GM12878 (cell line): Measurements from ENCODE around the gene GGT7. TPM values are rescaled to one million over a fixed set of nuclear protein-coding genes. Genes with fewer than 3 reads are reported as not detected.

Experiments
- ATAC-seq: fragments of 200-7000 bp; cut with Tn5 transposase; 3 replicates; pipeline ENCODE4 v1.9.1; 2020; ENCODE audit warnings: mild to moderate bottlenecking, moderate library complexity
- BruUV-seq: library from RNA; stranded (reverse); fragments of 400-500 nt; replicated peaks from 2 replicates; lab custom pipeline; 2021; lab: Mats Ljungman, UMichigan
- CTCF ChIA-PET: fragments of 300-600 bp; sonication (Branson Sonifier 250); formaldehyde crosslinking; extraction: SDS; loops from one replicate; lab custom pipeline; 2021; ENCODE audit warnings: inconsistent platforms; lab: Yijun Ruan, JAX
- POLR2A ChIA-PET: fragments of 350-600 bp; formaldehyde crosslinking; extraction: SDS; loops from one replicate; lab custom pipeline; 2021; ENCODE audit warnings: inconsistent platforms; lab: Charles Lee
- RAD21 ChIA-PET: fragments of 300-600 bp; sonication (Branson Sonifier 250); formaldehyde crosslinking; loops from one replicate; lab custom pipeline; 2023; ENCODE audit warnings: antibody characterized with exemption; ENCODE audit not compliant: unreplicated experiment; lab: Charles Lee
- SMC1A ChIA-PET: fragments of 300-600 bp; sonication (Branson Sonifier 250); formaldehyde crosslinking; loops from one replicate; lab custom pipeline; 2023; ENCODE audit not compliant: unreplicated experiment, uncharacterized antibody; lab: Charles Lee
- DNase-seq: peaks from one replicate; pipeline ENCODE4 v3.0.0-alpha.2; 2011; ENCODE audit warnings: low read depth, low spot score
- FAIRE-seq: peaks from 3 replicates; lab custom pipeline; 2011; peaks lifted over from hg19 to GRCh38; lab: Jason Lieb, UNC
- H2AFZ ChIP-seq: 2 replicates; pipeline ENCODE4 v1.6.0; 2011; ENCODE audit warnings: low read depth, low read length, control low read depth; ENCODE audit not compliant: control insufficient read depth
- H3K27ac ChIP-seq: 2 replicates; pipeline ENCODE4 v1.5.1; 2011; ENCODE audit warnings: control low read depth; ENCODE audit not compliant: control insufficient read depth, insufficient read depth
- H3K27me3 ChIP-seq, 2 experiments: replicated peaks in 1 of 2; 2 replicates each; pipeline versions ENCODE4 v1.6.0 to v1.6.1; 2011; ENCODE audit warnings: low read length in 1 of 2; ENCODE audit not compliant: control insufficient read depth in 2 of 2, insufficient read depth in 2 of 2
- H3K36me3 ChIP-seq, 2 experiments: 2 replicates each; pipeline ENCODE4 v1.5.1; 2011; ENCODE audit warnings: low read length in 1 of 2; ENCODE audit not compliant: control insufficient read depth in 2 of 2, insufficient read depth in 2 of 2
- H3K4me1 ChIP-seq: 2 replicates; pipeline ENCODE4 v1.6.1; 2011; ENCODE audit warnings: mild to moderate bottlenecking, low read length, moderate library complexity, mixed read lengths; ENCODE audit not compliant: control insufficient read depth, insufficient read depth
- H3K4me2 ChIP-seq: 2 replicates; pipeline ENCODE4 v1.6.0; 2011; ENCODE audit warnings: control low read depth; ENCODE audit not compliant: control insufficient read depth, insufficient read depth
- H3K4me3 ChIP-seq: fragments of 200-600 bp; sonication (generic); 2 replicates; pipeline ENCODE4 v1.5.1; 2016
- H3K79me2 ChIP-seq: 2 replicates; pipeline ENCODE4 v1.6.0; 2011; ENCODE audit warnings: low read length; ENCODE audit not compliant: control insufficient read depth, insufficient read depth
- H3K9ac ChIP-seq: 2 replicates; pipeline ENCODE4 v1.8.0; 2011; ENCODE audit warnings: low read length, control low read depth, mixed read lengths; ENCODE audit not compliant: control insufficient read depth, insufficient read depth
- H3K9me3 ChIP-seq: replicated peaks from 3 replicates; pipeline ENCODE4 v1.5.1; 2011; ENCODE audit warnings: mild to moderate bottlenecking, low read length; ENCODE audit not compliant: control insufficient read depth, insufficient read depth
- H4K20me1 ChIP-seq: 2 replicates; pipeline ENCODE4 v1.6.0; 2011; ENCODE audit not compliant: control insufficient read depth, insufficient read depth
- ETV6 ChIP-seq, 2 experiments: fragments of 450-650 bp in 1 of 2; IDR thresholded peaks in 1 of 2; conservative IDR thresholded peaks in 1 of 2; 2 replicates each; pipeline ENCODE4 v1.6.1; 2014; ENCODE audit warnings: antibody characterized with exemption in 1 of 2, borderline replicate concordance in 1 of 2, low read depth in 1 of 2, mild to moderate bottlenecking in 1 of 2, moderate library complexity in 1 of 2
- FOS ChIP-seq: IDR thresholded peaks from 3 replicates; pipeline ENCODE4 v1.6.1; 2011; ENCODE audit warnings: borderline replicate concordance; ENCODE audit not compliant: insufficient read length; ENCODE audit errors: extremely low read depth
- HSF1 ChIP-seq: fragments of 150-350 bp; IDR thresholded peaks from 2 replicates; pipeline ENCODE4 v1.6.1; 2014; ENCODE audit warnings: mild to moderate bottlenecking, low read depth, low read length
- MYC ChIP-seq: IDR thresholded peaks from 2 replicates; pipeline ENCODE4 v1.6.1; 2011; ENCODE audit warnings: mild to moderate bottlenecking, low read length, moderate library complexity, inconsistent platforms; ENCODE audit not compliant: insufficient read depth, insufficient replicate concordance, insufficient read length, severe bottlenecking
- NFIC ChIP-seq: IDR thresholded peaks from 2 replicates; pipeline ENCODE4 v1.6.1; 2012; ENCODE audit warnings: low read depth, mild to moderate bottlenecking, inconsistent platforms, low read length, moderate library complexity
- NFXL1 ChIP-seq: fragments of 450-650 bp; IDR thresholded peaks from 2 replicates; pipeline ENCODE4 v1.6.1; 2017; ENCODE audit warnings: antibody characterized with exemption, mild to moderate bottlenecking, borderline replicate concordance
- NFYB ChIP-seq: IDR thresholded peaks from 2 replicates; pipeline ENCODE4 v1.6.1; 2011; ENCODE audit warnings: low read depth, mild to moderate bottlenecking, low read length, improper control_type of control experiment, moderate library complexity; ENCODE audit not compliant: insufficient read depth
- SKIL ChIP-seq: fragments of 450-650 bp; IDR thresholded peaks from 2 replicates; pipeline ENCODE4 v1.6.1; 2017; ENCODE audit warnings: mild to moderate bottlenecking, low read depth, inconsistent platforms; ENCODE audit not compliant: poor library complexity, severe bottlenecking
- SUPT20H ChIP-seq: IDR thresholded peaks from 2 replicates; pipeline ENCODE4 v1.6.1; 2011; ENCODE audit warnings: low read depth, mild to moderate bottlenecking, low read length, moderate library complexity, borderline replicate concordance; ENCODE audit not compliant: control insufficient read depth
- ZBTB11 ChIP-seq: fragments of 450-650 bp; formaldehyde crosslinking; IDR thresholded peaks from 2 replicates; pipeline ENCODE4 v1.5.0; 2022; ENCODE audit warnings: mild to moderate bottlenecking, missing genetic modification characterization
- ZNF274 ChIP-seq: IDR thresholded peaks from one replicate; pipeline ENCODE4 v1.8.0; 2011; ENCODE audit not compliant: insufficient read length, insufficient read depth
- ZNF592 ChIP-seq: fragments of 450-650 bp; IDR thresholded peaks from 2 replicates; pipeline ENCODE4 v1.6.1; 2017; ENCODE audit warnings: mild to moderate bottlenecking, moderate library complexity
- WGBS: methylation state at CpG from one replicate; pipeline ENCODE4 v1.1.6; 2016; ENCODE audit warnings: low lambda C conversion rate; ENCODE audit not compliant: insufficient replicate concordance, insufficient coverage; ENCODE audit errors: missing lambda C conversion rate; 5-methylcytosine and 5-hydroxymethylcytosine counted together
- in situ Hi-C: fragments of 300-500 bp; cut with MboI; formaldehyde crosslinking; loops from 9 replicates; pipeline ENCODE4 v1.14.3; 2018; ENCODE audit warnings: mixed read lengths
- intact Hi-C: fragments of 100-400 bp; cut with micrococcal nuclease; formaldehyde crosslinking; loops from one replicate; pipeline ENCODE4 v1.14.2; 2022; ENCODE audit not compliant: unreplicated experiment
- polyA plus RNA-seq, 11 experiments: library from polyadenylated mRNA; depleted of rRNA in 4 of 11; unstranded in 6 of 11; stranded (reverse) in 5 of 11; fragments of >200 nt; fragmentation: Nextera tagmentation in 4 of 11; fragmentation: Illumina TruSeq in 1 of 11; extraction: Ambion mirVana in 4 of 11; extraction: Trizol in 1 of 11; gene quantifications; 1 replicate in 1 of 11; 2 replicates in 10 of 11; pipeline versions ENCODE4 v1.2.1 to v1.2.3, GENCODE V29; 2011 to 2016; ENCODE audit warnings: inconsistent platforms in 2 of 11, missing spikeins in 2 of 11, low read depth in 1 of 11
- total RNA-seq, 4 experiments: library from RNA; depleted of rRNA in 3 of 4; stranded (reverse); fragments of >200 nt in 3 of 4; fragmentation: Illumina TruSeq in 1 of 4; extraction: Trizol in 1 of 4; gene quantifications; 2 replicates each; pipeline versions ENCODE4 v1.2.1 to v1.2.3, GENCODE V29; 2013 to 2021

GGT7 gene
- total and polyA plus RNA-seq, 10 of the 15 experiments (the other 5 are each of a cell fraction or from before 2014, with no cell fraction given): 0.02 to 14.7 (median 5.3) TPM

GRCh38 chr20:34895465-34895864 lies 22.8 kb upstream of the GGT7 start:
- H3K4me2 ChIP-seq: no peak overlapping the region
- 63% methylated on average over 3 of the region's 3 CpGs for WGBS
- TF ChIP-seq HSF1 (no peak), NFXL1 (no peak), ETV6 (conservative IDR thresholded peaks at IDR 0.05 in 1 of 2, IDR thresholded peaks at IDR 0.05 in 1 of 2; ENCODE audit: borderline replicate concordance in 1 of 2, low read depth in 1 of 2) (no peak), FOS (no peak), ZNF592 (no peak), MYC (no peak), NFYB (no peak), SKIL (no peak), ZNF274 (no peak), SUPT20H (no peak), ZBTB11 (CRISPR knock-in tag) (no peak), NFIC (no peak)

More at GRCh38 chr20:34895465-34895864, 22.8 kb upstream of the GGT7 start:
- no peaks in the 10 kb centered on the region for H3K27me3 ChIP-seq
- RAD21 ChIA-PET: no interaction called here
- no peak overlapping the region for H3K27ac ChIP-seq
- no peak overlapping the region for H3K4me3 ChIP-seq
- in situ Hi-C loops: no loop called here
- H3K9ac ChIP-seq: no peak overlapping the region
- no peak overlapping the region for H2AFZ ChIP-seq
- ATAC-seq (no peak), FAIRE-seq (no peak), DNase-seq (no peak)
- no peaks in the 10 kb centered on the region for H3K79me2 ChIP-seq
- H4K20me1 ChIP-seq: no peaks in the 10 kb centered on the region
- H3K4me1 ChIP-seq: peaks cover 9% of the 10 kb centered on the region; the same call in 1 of the 2 replicates
- H3K36me3 ChIP-seq: no peaks in the 10 kb centered on the region
- POLR2A ChIA-PET: no interaction called here
- SMC1A ChIA-PET: no interaction called here
- intact Hi-C loops: no loop called here
- CTCF ChIA-PET: no interaction called here
- BruUV-seq: no TSS peak
- no peaks in the 10 kb centered on the region for H3K9me3 ChIP-seq
